Right lobe of liver (tissue), 6 donors: ENCODE results near the gene CXCR3. TPM values are rescaled to one million over a fixed set of nuclear protein-coding genes. Genes with fewer than 3 reads are reported as not detected.

Source experiments
- ATAC-seq, 4 donors: fragments of 200-7000 bp; cut with Tn5 transposase; one replicate each; pipeline ENCODE4 v1.9.1; 2020; ENCODE audit warnings: mild to moderate bottlenecking in 4 of 4, moderate library complexity in 4 of 4
- DNase-seq, 3 donors: peaks; one replicate each; pipeline ENCODE4 v3.0.0-alpha.2; 2020
- H3K27ac ChIP-seq, 3 donors: fragments of 200-600 bp; one replicate each; pipeline ENCODE4 v1.8.0; 2022
- H3K27me3 ChIP-seq, 2 donors: fragments of 200-600 bp; one replicate each; pipeline ENCODE4 v1.8.0; 2022
- H3K36me3 ChIP-seq, 4 donors: fragments of 200-600 bp; sonication (generic) in 1 of 4; one replicate each; pipeline versions ENCODE4 v1.5.1 to v1.8.0; 2017 to 2022; ENCODE audit warnings: control low read depth in 1 of 4
- H3K4me1 ChIP-seq, 4 donors: fragments of 200-600 bp; sonication (generic) in 1 of 4; one replicate each; pipeline versions ENCODE4 v1.5.1 to v1.8.0; 2017 to 2022; ENCODE audit warnings: control low read depth in 1 of 4
- H3K4me3 ChIP-seq, 3 donors: fragments of 200-600 bp; one replicate each; pipeline ENCODE4 v1.8.0; 2022
- H3K9me3 ChIP-seq, 4 donors: fragments of 200-600 bp; sonication (generic) in 1 of 4; one replicate each; pipeline versions ENCODE4 v1.5.1 to v1.8.0; 2017 to 2022; ENCODE audit warnings: control low read depth in 1 of 4
- CTCF ChIP-seq, 4 donors: fragments of 200-600 bp in 3 of 4; fragments of 450-650 bp in 1 of 4; IDR thresholded peaks; one replicate each; pipeline versions ENCODE4 v1.5.1 to v1.8.0; 2016 to 2022; ENCODE audit warnings: antibody characterized with exemption in 4 of 4, mild to moderate bottlenecking in 2 of 4
- POLR2A ChIP-seq: fragments of 450-650 bp; IDR thresholded peaks from one replicate; pipeline ENCODE4 v1.6.1; 2017; ENCODE audit warnings: antibody characterized with exemption, mild to moderate bottlenecking
- WGBS: methylation state at CpG from one replicate; pipeline ENCODE4 v1.1.6; 2018; ENCODE audit warnings: low coverage, low lambda C conversion rate; ENCODE audit not compliant: insufficient coverage; ENCODE audit errors: missing lambda C conversion rate; 5-methylcytosine and 5-hydroxymethylcytosine counted together
- intact Hi-C, 2 donors: fragments of 100-400 bp; cut with DNase I; formaldehyde crosslinking; loops; one replicate each; pipeline versions ENCODE4 v1.11.2 to v1.14.1; 2022
- total RNA-seq, 6 experiments: library from RNA; depleted of rRNA in 2 of 6; stranded (reverse); fragments of >200 nt in 2 of 6; fragmentation: NEBNext Ultra II Directional in 3 of 6; extraction: Animal tissue kit (Norgen Biotek cat#: 25700) in 3 of 6; gene quantifications; one replicate each; pipeline versions ENCODE4 v1.1.0 to v1.2.4, GENCODE V29; 2016 to 2023
- donor health status: DM: no; HTN: yes; CAD: no.
- donor health status: DM: no; HTN: no; CAD: no.
- donor health status: DM: no; HTN: no; CAD: no.
- donor health status: DM: no; HTN: yes; CAD: no.
- donor health status: DM: no; HTN: yes; CAD: no.

The CXCR3 gene
- total RNA-seq, 6 experiments from 2014 or later: 0.13 TPM; not detected in 5

DNA sequence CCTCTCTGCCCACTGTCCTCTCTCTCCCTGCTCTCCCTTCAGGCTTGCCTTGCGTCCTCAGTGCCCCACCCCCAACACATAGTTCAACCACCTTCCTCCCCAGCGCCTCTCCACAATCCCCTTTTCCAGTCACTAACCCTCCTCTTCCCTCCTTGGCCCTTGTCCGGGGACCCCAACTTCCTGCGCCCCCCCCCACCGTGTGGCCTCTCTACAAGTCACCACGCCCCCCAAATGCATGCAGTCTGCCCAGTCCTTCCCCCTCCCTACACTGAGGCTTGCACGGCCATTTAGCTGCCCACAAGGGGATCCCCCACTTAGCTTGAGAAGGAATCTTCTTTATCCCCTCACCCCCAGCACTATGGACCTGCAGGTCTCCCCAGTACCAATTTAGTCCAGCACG lies 569 bp downstream of the CXCR3 start:
- H3K4me1 ChIP-seq: no peaks in the 10 kb centered on the region
- DNase-seq: no peak
- H3K4me3 ChIP-seq: no peak overlapping the region
- no peak overlapping the region for H3K27ac ChIP-seq
- no peaks in the 10 kb centered on the region for H3K9me3 ChIP-seq
- 50% methylated on average over 7 of the region's 8 CpGs for WGBS
- no peak for ATAC-seq
- no peak for TF ChIP-seq POLR2A
- no peak for TF ChIP-seq CTCF (IDR thresholded peaks at IDR 0.05)
- no peaks in the 10 kb centered on the region for H3K36me3 ChIP-seq
- H3K27me3 ChIP-seq: no peaks in the 10 kb centered on the region
- intact Hi-C loops: no loop called here

DNA sequence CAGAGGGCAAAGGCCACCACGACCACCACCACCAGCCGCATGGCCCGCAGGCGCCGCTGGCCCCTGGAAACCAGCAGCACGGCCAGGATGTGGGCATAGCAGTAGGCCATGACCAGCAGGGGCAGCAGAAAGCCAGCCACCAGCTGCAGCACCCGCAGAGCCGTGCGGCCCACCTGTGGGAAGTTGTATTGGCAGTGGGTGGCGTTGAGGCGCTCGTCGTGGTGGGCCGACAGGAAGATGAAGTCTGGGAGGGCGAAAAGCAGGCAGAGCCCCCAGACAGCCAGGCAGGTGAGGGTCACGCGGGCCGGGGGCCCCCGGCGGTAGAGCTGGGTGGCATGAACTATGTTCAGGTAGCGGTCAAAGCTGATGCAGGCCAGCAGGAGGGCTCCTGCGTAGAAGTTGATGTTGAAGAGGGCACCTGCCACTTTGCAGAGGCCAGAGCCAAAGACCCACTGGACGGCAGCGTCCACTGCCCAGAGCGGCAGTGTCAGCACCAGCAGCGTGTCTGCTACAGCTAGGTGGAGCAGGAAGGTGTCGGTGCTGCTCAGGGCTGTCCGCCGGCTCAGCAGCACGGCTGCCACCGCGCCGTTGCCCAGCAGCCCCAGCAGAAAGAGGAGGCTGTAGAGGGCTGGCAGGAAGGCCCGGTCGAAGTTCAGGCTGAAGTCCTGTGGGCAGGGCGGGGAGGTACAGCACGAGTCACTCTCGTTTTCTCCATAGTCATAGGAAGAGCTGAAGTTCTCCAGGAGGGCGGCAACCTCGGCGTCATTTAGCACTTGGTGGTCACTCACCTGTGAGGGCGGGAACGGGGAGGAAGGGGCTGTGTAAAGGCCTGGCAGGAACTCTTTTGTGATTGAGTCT lies 1.4 kb downstream of the CXCR3 start:
- peak; percentile 88 to 97 (median 92) for ATAC-seq
- WGBS: 72% methylated on average over 9 of the region's 43 CpGs
- Histone ChIP-seq H3K36me3 (no peaks in the 10 kb centered on the region), H3K4me1 (no peaks in the 10 kb centered on the region), H3K9me3 (no peaks in the 10 kb centered on the region), H3K27ac (no peak overlapping the region), H3K27me3 (no peaks in the 10 kb centered on the region), H3K4me3 (no peak overlapping the region)
- TF ChIP-seq CTCF (IDR thresholded peaks at IDR 0.05) (no peak), POLR2A (no peak)
- DNase-seq: peak; percentile 57 to 73 (median 71)
- intact Hi-C loops: no loop called here

DNA sequence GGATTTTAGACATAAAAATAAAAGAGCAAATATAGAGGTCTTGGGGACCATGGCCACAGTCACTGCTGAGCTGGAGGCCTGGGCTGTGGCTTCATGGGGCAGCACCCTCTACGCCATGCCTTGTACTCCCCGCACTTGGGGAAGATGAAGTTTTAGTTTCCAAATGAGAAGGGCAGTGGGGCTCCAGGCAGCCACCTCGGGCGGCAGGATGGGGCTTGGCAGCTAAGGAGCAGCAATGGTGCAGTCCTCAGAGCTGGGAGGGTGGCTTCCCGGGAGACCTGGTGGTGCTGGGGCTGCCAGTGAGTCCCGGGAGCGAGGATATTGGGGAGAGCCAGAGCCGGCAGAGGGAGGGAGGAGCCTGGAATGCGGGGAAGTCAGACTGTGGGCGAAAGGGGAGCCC lies 2.4 kb downstream of the CXCR3 start:
- Histone ChIP-seq H3K9me3 (no peaks in the 10 kb centered on the region), H3K27me3 (no peaks in the 10 kb centered on the region), H3K4me3 (no peak overlapping the region), H3K4me1 (no peaks in the 10 kb centered on the region), H3K36me3 (peaks cover 0 to 5% (median 0%) of the 10 kb centered on the region in 4 donors), H3K27ac (no peak overlapping the region)
- 61% methylated on average over 5 of the region's 10 CpGs for WGBS
- intact Hi-C loops: no loop called here
- no peak for TF ChIP-seq POLR2A
- TF ChIP-seq CTCF (IDR thresholded peaks at IDR 0.05): no peak
- no peak for ATAC-seq
- no peak for DNase-seq

- H3K27ac ChIP-seq: no peak overlapping the region
- WGBS: 58% methylated on average over 4 of the region's 4 CpGs
- no peak for DNase-seq
Observed at GRCh38 chrX:71615056-71615455, 3.3 kb downstream of the CXCR3 start.

More at GRCh38 chrX:71615056-71615455, 3.3 kb downstream of the CXCR3 start:
- H3K9me3 ChIP-seq: no peaks in the 10 kb centered on the region
- TF ChIP-seq POLR2A (no peak), CTCF (IDR thresholded peaks at IDR 0.05) (no peak)
- ATAC-seq: no peak
- no peaks in the 10 kb centered on the region for H3K4me1 ChIP-seq
- peaks cover 0 to 11% (median 0%) of the 10 kb centered on the region in 4 donors for H3K36me3 ChIP-seq
- intact Hi-C loops: no loop called here
- no peak overlapping the region for H3K4me3 ChIP-seq
- no peaks in the 10 kb centered on the region for H3K27me3 ChIP-seq
